Measurements from ENCODE around the gene POFUT1. TPM values are rescaled to one million over a fixed set of nuclear protein-coding genes. Genes with fewer than 3 reads are reported as not detected.
"Not testable (repeated sequence)": the region's sequence is repeated elsewhere in the genome, so short reads cannot be mapped to it uniquely, and the experiment has no call there.

Gene POFUT1
- total RNA-seq, 1 donor from 2014 or later: 68.1 TPM

DNA sequence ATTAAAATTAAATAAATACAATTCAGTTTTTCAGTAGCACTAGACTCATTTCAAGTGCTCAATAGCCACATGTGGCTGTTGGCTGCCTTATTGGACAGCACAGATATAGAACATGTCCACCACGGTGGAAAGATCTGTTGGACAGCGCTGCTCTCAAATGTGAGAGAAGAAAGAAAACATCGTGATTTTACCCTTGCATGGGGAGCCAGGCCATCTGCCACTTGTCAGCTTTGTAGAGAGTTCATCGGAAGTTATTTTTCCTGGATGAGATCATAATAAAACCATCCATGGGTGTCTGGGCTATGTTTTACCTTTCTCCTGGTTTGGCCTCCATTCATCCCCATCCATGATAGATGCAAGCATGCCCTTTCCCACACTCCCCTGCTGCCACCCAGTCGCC, 63.9 kb downstream of the POFUT1 start:
- peaks cover 8% of the 10 kb centered on the region for H3K9me3 Mint-ChIP-seq
- intact Hi-C loops (cut with micrococcal nuclease): no loop called here
- peaks cover 3% of the 10 kb centered on the region for H3K36me3 Mint-ChIP-seq (ENCODE audit: low read depth)
- no peak overlapping the region for H3K27ac Mint-ChIP-seq
- H3K4me1 Mint-ChIP-seq: peaks cover 8% of the 10 kb centered on the region
- no peak overlapping the region for H3K4me3 Mint-ChIP-seq
- no peak for DNase-seq
- no peaks in the 10 kb centered on the region for H3K27me3 Mint-ChIP-seq

GRCh38 chr20:32274359-32274758, 66.7 kb downstream of the POFUT1 start:
- H3K4me3 Mint-ChIP-seq: no peak overlapping the region
- peaks cover 8% of the 10 kb centered on the region for H3K9me3 Mint-ChIP-seq
- intact Hi-C loops (cut with micrococcal nuclease): no loop called here
- peaks cover 19% of the 10 kb centered on the region for H3K4me1 Mint-ChIP-seq
- H3K36me3 Mint-ChIP-seq (ENCODE audit: low read depth): peaks cover 7% of the 10 kb centered on the region
- H3K27me3 Mint-ChIP-seq: no peaks in the 10 kb centered on the region
- DNase-seq: no peak
- peak overlapping the region; percentile 59 for H3K27ac Mint-ChIP-seq

DNA sequence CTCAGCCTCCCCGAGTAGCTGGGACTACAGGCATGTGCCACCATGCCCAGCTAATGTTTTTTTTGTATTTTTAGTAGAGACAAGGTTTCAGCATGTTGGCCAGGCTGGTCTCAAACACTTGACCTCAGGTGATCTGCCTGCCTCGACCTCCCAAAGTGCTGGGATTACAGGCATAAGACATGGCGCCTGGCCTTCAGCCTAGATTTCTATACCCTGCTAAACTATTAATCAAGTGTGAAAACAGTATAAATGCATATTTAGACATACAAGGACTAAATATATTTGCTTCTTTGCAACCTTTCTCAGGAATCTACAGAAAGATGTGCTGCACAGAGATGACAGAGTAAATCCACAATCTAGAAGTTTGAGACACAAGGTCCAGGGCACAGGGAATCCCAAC, 67.5 kb downstream of the POFUT1 start:
- intact Hi-C loops (cut with micrococcal nuclease); DNase-seq; H3K27me3 Mint-ChIP-seq; H3K36me3 Mint-ChIP-seq (ENCODE audit: low read depth); H3K4me3 Mint-ChIP-seq; H3K27ac Mint-ChIP-seq; H3K9me3 Mint-ChIP-seq: not testable (repeated sequence)
- H3K4me1 Mint-ChIP-seq: peaks cover 22% of the 10 kb centered on the region

GRCh38 chr20:32277361-32278198, 69.9 kb downstream of the POFUT1 start, which contains the start of gene KIF3B:
KIF3B (plus strand) TSS chr20:32277651; CDS start chr20:32309778, 32,127 bp downstream.
- intact Hi-C loops (cut with micrococcal nuclease): loop anchor here (1.0 kb wide), 2 partner anchors 8 to 25 kb away; no protein-coding TSS in a partner anchor
- Mint-ChIP-seq H3K4me3 (peak within 1 kb of the TSS; percentile 97), H3K9me3 (peaks cover 8% of the 10 kb centered on the region), H3K27ac (peak within 1 kb of the TSS; percentile 91), H3K36me3 (ENCODE audit: low read depth) (peaks cover 27% of the 10 kb centered on the region), H3K27me3 (no peaks in the 10 kb centered on the region), H3K4me1 (peaks cover 36% of the 10 kb centered on the region)
- DNase-seq: peak; percentile 96

DNA sequence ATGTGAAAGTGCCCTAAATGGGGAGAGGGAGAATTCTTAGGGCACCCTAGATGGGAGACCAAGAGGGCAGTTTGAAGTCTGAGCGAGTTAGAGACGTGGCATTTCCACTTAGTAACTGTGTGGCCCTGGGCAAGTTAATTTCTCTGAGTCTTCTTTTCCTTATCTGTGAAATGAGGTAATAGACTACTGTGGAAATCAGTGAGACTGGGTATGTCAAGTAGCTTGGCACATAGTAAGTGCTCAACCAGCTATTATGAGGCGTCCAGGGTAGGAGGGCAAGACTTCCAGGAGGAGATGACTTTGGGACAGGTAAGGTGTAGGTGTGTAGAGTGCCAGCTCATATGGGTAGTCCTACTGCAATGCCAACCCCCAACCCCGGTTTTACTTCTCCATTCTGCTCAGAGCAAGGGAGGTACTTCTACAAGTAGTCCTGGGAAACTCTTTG, 70.5 kb downstream of the POFUT1 start:
- intact Hi-C loops (cut with micrococcal nuclease): no loop called here
- peaks cover 29% of the 10 kb centered on the region for H3K36me3 Mint-ChIP-seq (ENCODE audit: low read depth)
- no peaks in the 10 kb centered on the region for H3K27me3 Mint-ChIP-seq
- H3K4me1 Mint-ChIP-seq: peaks cover 37% of the 10 kb centered on the region
- H3K9me3 Mint-ChIP-seq: peaks cover 8% of the 10 kb centered on the region
- DNase-seq: peak; percentile 65
- peak overlapping the region; percentile 97 for H3K4me3 Mint-ChIP-seq
- peak overlapping the region; percentile 91 for H3K27ac Mint-ChIP-seq

- intact Hi-C loops (cut with micrococcal nuclease): no loop called here
- H3K4me1 Mint-ChIP-seq: peaks cover 57% of the 10 kb centered on the region
- peak overlapping the region; percentile 25 for H3K27ac Mint-ChIP-seq
- no peak for DNase-seq
- no peak overlapping the region for H3K4me3 Mint-ChIP-seq
- peaks cover 39% of the 10 kb centered on the region for H3K36me3 Mint-ChIP-seq (ENCODE audit: low read depth)
- H3K27me3 Mint-ChIP-seq: no peaks in the 10 kb centered on the region
- H3K9me3 Mint-ChIP-seq: no peaks in the 10 kb centered on the region
These were observed 74.0 kb downstream of the POFUT1 start for GRCh38 chr20:32281711-32282110.

- intact Hi-C loops (cut with micrococcal nuclease): no loop called here
- no peaks in the 10 kb centered on the region for H3K9me3 Mint-ChIP-seq
- no peak overlapping the region for H3K27ac Mint-ChIP-seq
- no peaks in the 10 kb centered on the region for H3K27me3 Mint-ChIP-seq
- H3K36me3 Mint-ChIP-seq (ENCODE audit: low read depth): peaks cover 39% of the 10 kb centered on the region
- H3K4me1 Mint-ChIP-seq: peaks cover 59% of the 10 kb centered on the region
- DNase-seq: no peak
- no peak overlapping the region for H3K4me3 Mint-ChIP-seq
These were observed 74.8 kb downstream of the POFUT1 start for GRCh38 chr20:32282461-32282860.

DNA sequence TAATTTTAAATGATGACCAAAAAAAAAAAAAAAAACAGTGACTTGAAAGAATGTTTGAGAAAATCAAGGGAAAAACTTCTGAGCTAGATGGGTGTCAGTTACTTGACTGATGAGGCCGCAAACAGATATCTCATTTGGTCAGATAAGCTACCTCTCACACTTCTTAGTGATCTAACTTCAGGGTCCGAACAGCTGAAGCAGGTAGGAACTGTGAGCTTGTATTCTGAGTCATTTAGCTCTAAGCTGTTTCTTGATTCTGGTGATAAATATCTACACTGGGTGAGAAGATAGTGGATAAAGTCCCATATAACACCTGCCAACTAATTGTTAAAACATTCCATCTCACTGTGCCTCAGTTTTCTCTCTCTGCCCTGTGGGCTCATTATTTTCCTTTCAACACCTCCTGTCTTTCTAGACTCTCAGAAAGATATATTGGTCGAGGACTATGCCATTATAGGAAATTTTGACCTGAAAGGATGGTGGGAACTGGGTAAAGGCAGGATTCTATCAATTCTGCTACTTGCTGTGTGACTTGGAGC, 77.5 kb downstream of the POFUT1 start:
- Mint-ChIP-seq H3K4me1 (peaks cover 52% of the 10 kb centered on the region), H3K36me3 (ENCODE audit: low read depth) (peaks cover 46% of the 10 kb centered on the region), H3K9me3 (no peaks in the 10 kb centered on the region), H3K27me3 (no peaks in the 10 kb centered on the region), H3K27ac (peak overlapping the region; percentile 87), H3K4me3 (peak overlapping the region; percentile 59)
- intact Hi-C loops (cut with micrococcal nuclease): loop anchor here (1.0 to 2.0 kb wide), 7 partner anchors 8 to 80 kb away; partner anchors contain the start of genes ASXL1 and KIF3B
- DNase-seq: no peak

GRCh38 chr20:32285621-32286371, 78.1 kb downstream of the POFUT1 start:
- no peaks in the 10 kb centered on the region for H3K27me3 Mint-ChIP-seq
- peak overlapping the region; percentile 87 for H3K27ac Mint-ChIP-seq
- no peaks in the 10 kb centered on the region for H3K9me3 Mint-ChIP-seq
- peak; percentile 81 for DNase-seq
- peaks cover 46% of the 10 kb centered on the region for H3K36me3 Mint-ChIP-seq (ENCODE audit: low read depth)
- intact Hi-C loops (cut with micrococcal nuclease): loop anchor here (1.0 to 2.0 kb wide), 7 partner anchors 8 to 81 kb away; partner anchors contain the start of genes ASXL1 and KIF3B
- H3K4me1 Mint-ChIP-seq: peaks cover 54% of the 10 kb centered on the region
- peak overlapping the region; percentile 59 for H3K4me3 Mint-ChIP-seq

- intact Hi-C loops (cut with micrococcal nuclease): no loop called here
These were observed 79.6 kb downstream of the POFUT1 start for GRCh38 chr20:32287231-32287638.

More at GRCh38 chr20:32287231-32287638, 79.6 kb downstream of the POFUT1 start:
- H3K27me3 Mint-ChIP-seq: no peaks in the 10 kb centered on the region
- no peaks in the 10 kb centered on the region for H3K9me3 Mint-ChIP-seq
- peaks cover 36% of the 10 kb centered on the region for H3K36me3 Mint-ChIP-seq (ENCODE audit: low read depth)
- H3K4me3 Mint-ChIP-seq: no peak overlapping the region
- H3K27ac Mint-ChIP-seq: peak overlapping the region; percentile 37
- DNase-seq: no peak
- peaks cover 47% of the 10 kb centered on the region for H3K4me1 Mint-ChIP-seq

Other genes starting within 250 kb of the POFUT1 start
- gene XKR7, start 239.7 kb upstream of the POFUT1 start, total RNA-seq: not detected in 2 replicates
- not detected in 2 replicates for gene CCM2L, start 197.4 kb upstream of the POFUT1 start, total RNA-seq
- not detected in 2 replicates for gene HCK, start 155.6 kb upstream of the POFUT1 start, total RNA-seq
- gene TM9SF4, start 98.2 kb upstream of the POFUT1 start, total RNA-seq: 48.9 and 49.8 TPM in 2 replicates
- gene PLAGL2, start 137 bp upstream of the POFUT1 start, total RNA-seq: 119 and 120 TPM in 2 replicates
- gene KIF3B, start 69.8 kb downstream of the POFUT1 start, total RNA-seq: 34.7 and 35.5 TPM in 2 replicates
- gene ASXL1, start 150.5 kb downstream of the POFUT1 start, total RNA-seq: 126 and 142 TPM in 2 replicates

Measured in activated CD4-positive, alpha-beta T cell treated with anti-CD3 and anti-CD28 coated beads, Interleukin-2, amount 10 ng/mL, durations not matched to agents 24 days and 14 days (primary cell).